GM21367 (cell line): ENCODE data around the gene ADGRD1.
"Not testable (repeated sequence)": the region's sequence is repeated elsewhere in the genome, so short reads cannot be mapped to it uniquely, and the experiment has no call there.

Source experiments
- ATAC-seq: cut with Tn5 transposase; IDR thresholded peaks from one replicate; pipeline ENCODE4 v1.9.1; 2021; ENCODE audit not compliant: unreplicated experiment

The ADGRD1 gene

GRCh38 chr12:130953771-130954543 is at the start of gene ADGRD1:
Gene ADGRD1 (plus strand): TSS chr12:130953907. CDS start chr12:130954466, 559 bp downstream.
- ATAC-seq: no peak

- ATAC-seq: no peak
Observed at GRCh38 chr12:130904064-130904463, 49.6 kb upstream of the ADGRD1 start.

DNA sequence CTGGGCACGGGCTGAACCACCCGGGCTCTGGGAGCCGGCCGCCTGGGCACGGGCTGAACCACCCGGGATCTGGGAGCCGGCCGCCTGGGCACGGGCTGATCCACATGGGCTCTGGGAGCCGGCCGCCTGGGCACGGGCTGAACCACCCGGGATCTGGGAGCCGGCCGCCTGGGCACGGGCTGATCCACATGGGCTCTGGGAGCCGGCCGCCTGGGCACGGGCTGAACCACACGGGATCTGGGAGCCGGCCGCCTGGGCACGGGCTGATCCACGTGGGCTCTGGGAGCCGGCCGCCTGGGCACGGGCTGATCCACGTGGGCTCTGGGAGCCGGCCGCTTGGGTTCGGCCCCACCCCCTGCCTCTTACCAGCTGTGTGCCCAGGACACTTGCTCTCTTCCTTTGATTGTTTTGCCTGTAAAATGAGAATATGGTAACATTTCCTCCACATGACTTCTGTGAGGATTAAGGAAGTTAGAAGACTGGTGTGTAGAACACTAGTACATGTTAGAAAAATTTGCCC is 48.7 kb upstream of the ADGRD1 start:
- ATAC-seq: not testable (repeated sequence)

DNA sequence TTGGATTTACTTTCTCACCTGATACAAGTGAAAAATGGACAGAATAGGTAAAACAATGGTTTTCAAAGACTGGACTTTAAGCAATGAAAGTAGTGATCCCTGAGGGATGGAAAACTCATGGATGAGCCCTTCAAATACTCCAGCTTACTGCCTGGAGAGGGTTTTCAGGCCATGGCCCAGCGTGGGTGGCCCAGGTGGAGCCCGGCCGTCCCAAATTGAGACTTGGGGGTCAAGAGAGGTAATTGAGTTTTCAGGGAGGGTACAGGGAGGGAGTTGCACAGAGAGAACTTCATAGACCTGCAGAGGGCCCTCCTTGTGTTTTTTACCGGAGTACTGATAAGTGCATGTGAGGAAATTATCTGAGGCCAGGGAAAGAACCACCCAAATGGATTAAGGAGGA is 44.6 kb upstream of the ADGRD1 start:
- no peak for ATAC-seq

DNA sequence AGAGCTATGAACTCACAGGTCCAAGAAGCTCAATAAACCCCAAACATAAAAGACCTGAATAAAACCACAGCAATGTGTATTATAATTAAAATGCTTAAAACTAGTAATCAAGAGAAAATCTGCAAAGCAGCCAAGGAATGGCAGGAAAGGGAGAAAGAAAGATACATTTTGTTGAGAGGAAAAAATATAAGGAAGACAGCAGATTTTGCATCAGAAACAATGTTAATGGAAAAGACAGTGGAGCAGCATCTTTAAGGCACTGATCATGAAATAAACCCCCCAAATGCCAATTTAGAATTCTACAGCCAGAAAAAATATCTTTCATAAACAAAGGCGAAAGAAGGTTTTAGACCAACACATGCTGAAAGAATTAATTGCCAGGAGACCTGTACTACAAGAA is 42.5 kb upstream of the ADGRD1 start:
- ATAC-seq: no peak

DNA sequence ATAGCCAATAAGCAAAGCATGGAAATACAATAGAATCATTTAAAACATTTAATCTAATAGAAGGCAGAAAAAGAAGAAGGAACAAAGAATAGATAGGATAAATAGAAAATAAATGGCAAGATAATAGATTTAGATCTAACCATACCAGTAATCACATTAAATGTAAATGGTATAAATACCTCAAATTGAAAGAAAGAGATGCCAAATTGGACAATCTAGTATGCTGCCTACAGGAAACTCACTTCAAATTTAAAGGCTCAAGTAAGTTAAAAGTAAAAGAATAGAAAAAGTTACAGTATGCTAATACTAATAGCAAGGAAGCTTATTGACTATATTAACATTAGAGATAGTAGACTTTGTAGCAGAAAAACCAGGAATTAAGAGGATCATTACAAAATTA is 41.8 kb upstream of the ADGRD1 start:
- ATAC-seq: no peak

- ATAC-seq: no peak
Observed at GRCh38 chr12:130916241-130916911, 37.3 kb upstream of the ADGRD1 start.

DNA sequence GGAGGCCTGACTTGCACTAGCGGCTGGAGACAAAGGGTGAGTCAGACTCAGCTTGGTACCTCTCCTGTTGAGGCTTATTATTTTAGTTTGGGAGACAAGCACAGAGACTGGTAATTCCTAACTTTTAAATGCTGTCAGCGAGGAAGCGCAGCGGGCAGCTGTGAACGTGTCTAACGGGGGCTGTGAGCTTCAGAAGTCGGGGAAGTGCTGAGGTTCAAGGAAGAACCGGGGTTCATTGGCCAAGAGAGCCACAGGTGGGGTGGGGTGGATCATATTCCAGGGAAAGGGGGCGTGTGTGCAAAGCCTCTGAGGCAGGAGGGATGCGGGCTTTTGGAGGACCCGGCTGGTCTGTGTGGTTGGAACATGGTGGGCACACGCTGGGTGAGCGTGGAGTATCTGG is 36.1 kb upstream of the ADGRD1 start:
- ATAC-seq: no peak

DNA sequence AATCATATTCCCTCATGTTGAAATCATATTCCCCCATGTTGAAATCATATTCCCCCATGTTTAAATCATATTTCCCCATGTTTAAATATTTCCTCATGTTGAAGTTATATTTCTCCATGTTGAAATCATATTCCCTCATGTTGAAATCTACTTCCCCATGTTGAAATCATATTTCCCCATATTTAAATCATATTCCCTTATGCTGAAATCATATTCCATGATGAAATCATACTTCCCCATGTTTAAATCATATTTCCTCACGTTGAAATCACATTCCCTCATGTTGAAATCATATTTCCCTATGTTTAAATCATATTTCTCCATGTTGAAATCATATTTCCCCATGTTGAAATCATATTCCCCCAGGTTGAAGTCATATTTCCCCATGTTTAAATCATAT is 34.6 kb upstream of the ADGRD1 start:
- ATAC-seq: no peak

- ATAC-seq: no peak
Observed at GRCh38 chr12:130920119-130920703, 33.5 kb upstream of the ADGRD1 start.

- no peak for ATAC-seq
Observed at GRCh38 chr12:130920723-130921381, 32.9 kb upstream of the ADGRD1 start.

GRCh38 chr12:130922511-130922953 is 31.2 kb upstream of the ADGRD1 start:
- no peak for ATAC-seq

- ATAC-seq: no peak
Observed at GRCh38 chr12:130924966-130925665, 28.6 kb upstream of the ADGRD1 start.

DNA sequence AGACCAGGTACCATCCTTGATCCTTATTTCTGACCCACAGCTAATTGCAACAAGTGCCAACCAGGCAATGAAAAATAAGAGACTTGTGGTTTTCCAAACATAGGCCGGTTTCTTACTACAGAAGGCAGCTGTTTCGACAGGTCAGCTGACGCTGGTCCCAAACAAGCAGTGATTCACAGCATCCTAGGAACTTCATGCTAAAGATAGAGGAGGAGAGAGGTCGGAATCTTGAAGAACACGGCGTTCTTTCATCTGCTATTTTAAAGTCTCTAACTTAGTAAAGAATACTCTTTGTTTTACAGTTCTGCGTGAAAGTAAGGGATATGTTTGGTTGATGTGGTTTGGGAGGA is 28.1 kb upstream of the ADGRD1 start:
- ATAC-seq: no peak

GRCh38 chr12:130929363-130929762 is 24.3 kb upstream of the ADGRD1 start:
- ATAC-seq: no peak

DNA sequence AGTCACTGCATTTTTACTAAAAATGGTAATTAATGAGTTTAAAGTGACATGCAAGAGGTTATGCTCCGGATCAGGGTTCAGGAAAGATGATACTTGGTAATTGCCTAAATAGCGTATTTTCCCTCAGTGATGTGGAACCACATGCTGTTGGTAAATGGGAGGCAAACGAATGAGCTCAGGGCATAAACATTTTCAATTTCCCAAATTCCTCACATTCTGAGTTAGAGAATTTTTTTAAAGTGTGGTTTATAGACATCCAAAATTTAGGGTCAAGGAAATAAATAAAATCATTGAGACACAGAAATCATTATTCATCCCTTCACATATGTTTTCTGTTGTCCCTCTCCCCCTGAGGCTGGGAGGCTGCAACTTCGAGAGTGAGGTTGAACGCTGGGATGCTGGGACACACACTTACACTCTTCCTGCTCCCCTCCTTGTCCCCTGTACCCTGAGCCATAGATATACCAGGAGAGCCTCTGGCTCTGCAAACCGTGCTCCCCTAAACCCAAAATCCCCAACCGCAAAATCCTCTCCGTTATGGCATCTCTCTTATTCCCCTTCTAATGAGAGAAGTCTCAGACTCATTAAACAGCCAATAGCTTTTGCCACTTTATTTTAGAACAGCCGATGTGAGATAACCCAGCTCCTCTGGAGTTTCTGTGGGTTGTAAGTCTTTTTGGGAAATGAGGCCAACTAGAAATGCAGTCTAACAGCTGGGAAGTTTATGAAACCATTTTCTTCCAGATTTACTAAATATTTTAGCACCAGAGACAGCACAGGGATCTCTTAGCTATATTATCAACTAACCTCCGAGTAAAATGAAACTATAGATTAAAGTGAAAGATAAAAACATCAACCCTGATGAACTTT is 21.4 kb upstream of the ADGRD1 start:
- no peak for ATAC-seq

DNA sequence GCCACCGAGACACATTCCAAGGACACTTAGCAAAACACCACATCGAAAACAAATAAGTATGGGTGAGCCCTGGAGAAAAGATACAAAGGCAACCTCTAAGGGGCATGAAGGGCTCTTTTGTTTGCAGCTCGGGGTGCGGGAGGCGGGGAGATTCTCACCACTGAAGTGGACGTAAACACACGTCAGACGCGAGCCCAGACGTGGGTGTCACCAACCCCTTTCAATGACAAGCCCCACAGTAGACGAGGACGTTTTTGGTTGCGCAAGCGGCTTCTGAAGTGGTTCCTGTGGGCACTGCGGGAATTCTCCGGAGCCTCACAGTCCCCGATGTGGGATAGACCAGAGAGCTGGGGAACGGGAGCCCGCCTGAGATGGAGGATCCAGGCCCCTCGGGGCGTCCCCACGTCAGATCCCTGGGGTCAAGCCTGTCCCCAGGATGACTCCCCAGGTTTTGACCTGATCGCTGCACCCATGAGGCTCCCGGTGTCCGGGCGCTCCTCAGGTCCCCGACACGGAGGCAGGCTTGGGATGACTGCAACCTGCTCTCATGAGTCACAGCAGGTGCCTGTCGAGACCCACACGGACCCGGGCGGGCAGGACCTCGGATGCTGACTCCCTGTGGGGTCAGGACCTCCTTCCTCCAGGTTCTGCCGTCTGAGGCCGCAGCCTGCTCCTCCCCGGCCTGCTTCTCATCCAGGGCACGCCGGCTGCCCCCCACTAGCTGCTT is 20.3 kb upstream of the ADGRD1 start:
- no peak for ATAC-seq

DNA sequence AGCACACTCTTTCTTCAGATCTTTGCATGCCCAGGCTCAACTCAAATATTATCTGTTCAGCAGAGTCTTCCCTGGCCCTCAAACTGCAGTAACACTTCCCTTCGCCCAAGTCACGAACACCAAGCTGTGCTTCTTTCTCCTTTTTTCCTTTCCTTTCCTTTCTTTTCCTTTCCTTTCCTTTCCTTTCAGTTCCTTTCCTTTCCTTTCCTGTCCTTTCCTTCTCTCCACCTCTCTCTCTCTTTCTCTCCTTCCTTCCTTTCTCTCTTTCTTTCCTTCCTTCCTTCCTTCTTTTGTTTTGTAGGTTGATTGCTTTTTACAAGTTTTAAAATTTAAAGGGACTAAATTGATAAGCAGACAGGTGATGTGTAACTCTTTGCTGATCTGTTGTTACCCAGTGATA is 19.0 kb upstream of the ADGRD1 start:
- ATAC-seq: no peak

DNA sequence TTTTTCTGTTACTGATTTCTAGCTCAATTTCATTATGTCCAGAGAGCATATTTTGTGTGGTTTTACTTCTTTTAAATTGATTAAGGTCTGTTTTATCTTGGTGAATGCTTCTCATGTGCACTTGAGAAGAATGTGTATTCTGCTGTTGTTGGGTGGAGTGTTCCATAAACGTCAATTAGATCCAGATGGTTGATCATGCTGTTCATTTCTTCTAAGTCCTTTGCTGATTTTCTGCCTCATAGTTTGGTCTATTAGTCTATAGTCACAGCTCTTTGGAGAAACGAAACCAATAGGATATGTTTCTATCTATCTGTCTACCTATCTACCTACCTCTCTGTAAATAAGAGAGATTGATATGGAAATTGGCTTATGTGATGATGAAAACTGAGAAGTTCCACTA is 17.1 kb upstream of the ADGRD1 start:
- no peak for ATAC-seq
